DMS79 (cell line): ENCODE results near the gene ZNF892.
"Not testable (repeated sequence)": the region's sequence is repeated elsewhere in the genome, so short reads cannot be mapped to it uniquely, and the experiment has no call there.

Experiments
- DNase-seq: peaks from one replicate; lab custom pipeline; 2025; lab: John Stamatoyannopoulos, UW

Gene ZNF892

GRCh38 chr2:95225658-95226057 is 18.3 kb downstream of the ZNF892 start:
- DNase-seq: no peak

- peak; percentile 68 for DNase-seq
These were observed 24.4 kb downstream of the ZNF892 start for GRCh38 chr2:95231723-95232122.

- no peak for DNase-seq
These were observed 24.9 kb downstream of the ZNF892 start for GRCh38 chr2:95232232-95232631.

GRCh38 chr2:95234286-95234785 is 27.0 kb downstream of the ZNF892 start:
- DNase-seq: no peak

- no peak for DNase-seq
These were observed 27.5 kb downstream of the ZNF892 start for GRCh38 chr2:95234816-95235215.

GRCh38 chr2:95238131-95238530 is 30.8 kb downstream of the ZNF892 start:
- DNase-seq: no peak

GRCh38 chr2:95240091-95240490 is 32.8 kb downstream of the ZNF892 start:
- no peak for DNase-seq

GRCh38 chr2:95240556-95240955 is 33.2 kb downstream of the ZNF892 start:
- no peak for DNase-seq

- not testable (repeated sequence) for DNase-seq
These were observed 34.8 kb downstream of the ZNF892 start for GRCh38 chr2:95242084-95242483.
